Fibroblast of villous mesenchyme (primary cell): ENCODE measurements around the gene SEC62. TPM values are rescaled to one million over a fixed set of nuclear protein-coding genes. Genes with fewer than 3 reads are reported as not detected.
A peak's percentile ranks its signal among the peaks of the same experiment; 100 is the strongest.

ENCODE experiments used
- DNase-seq: peaks from one replicate; pipeline ENCODE4 v3.0.0-alpha.2; 2010; ENCODE audit warnings: low read depth
- H3K4me3 ChIP-seq: 2 replicates; pipeline ENCODE4 v1.5.1; 2011; ENCODE audit warnings: low read depth, mild to moderate bottlenecking, low read length
- CTCF ChIP-seq: IDR thresholded peaks from 2 replicates; pipeline ENCODE4 v1.5.1; 2012; ENCODE audit warnings: low read depth, mild to moderate bottlenecking, low read length; ENCODE audit not compliant: insufficient read depth
- total RNA-seq: library from RNA; depleted of rRNA; stranded (reverse); fragments of >200 nt; gene quantifications from 2 replicates; pipeline ENCODE4 v1.2.3, GENCODE V29; 2012

The SEC62 gene
- total RNA-seq, 1 donor: 47.9 TPM

GRCh38 chr3:170027233-170028102, 60.9 kb downstream of the SEC62 start:
- H3K4me3 ChIP-seq: no peak overlapping the region
- no peak for TF ChIP-seq CTCF
- no peak for DNase-seq

- H3K4me3 ChIP-seq: no peak overlapping the region
- no peak for DNase-seq
- no peak for TF ChIP-seq CTCF
Observed at GRCh38 chr3:170033489-170033888, 66.9 kb downstream of the SEC62 start.

- peak within 1 kb of the TSS; percentile 48 for H3K4me3 ChIP-seq
- DNase-seq: peak; percentile 42
- TF ChIP-seq CTCF: peak; percentile 68
Observed at GRCh38 chr3:170037463-170038433, 71.1 kb downstream of the SEC62 start, which contains the start of gene GPR160. GPR160 (plus strand) TSS chr3:170037995; CDS start chr3:170083973, 45,978 bp downstream.

GRCh38 chr3:170038434-170039110, 72.0 kb downstream of the SEC62 start:
- no peak for TF ChIP-seq CTCF
- H3K4me3 ChIP-seq: peak overlapping the region; percentile 48
- no peak for DNase-seq

GRCh38 chr3:170040418-170040817, 73.8 kb downstream of the SEC62 start:
- no peak for TF ChIP-seq CTCF
- no peak for DNase-seq
- no peak overlapping the region for H3K4me3 ChIP-seq

GRCh38 chr3:170043506-170043905, 76.9 kb downstream of the SEC62 start:
- DNase-seq: peak; percentile 7
- no peak for TF ChIP-seq CTCF

More at GRCh38 chr3:170043506-170043905, 76.9 kb downstream of the SEC62 start:
- no peak overlapping the region for H3K4me3 ChIP-seq
